Coronary artery (tissue), 2 donors: ENCODE data around the gene BCL6.

Experiments used
- DNase-seq: peaks from one replicate; pipeline ENCODE4 v3.0.0-alpha.2; 2017; ENCODE audit warnings: low spot score
- H3K27ac ChIP-seq, 2 donors: fragments of 200-600 bp; sonication (generic); one replicate each; pipeline ENCODE4 v1.5.1; 2016 to 2019
- H3K4me3 ChIP-seq: fragments of 200-600 bp; sonication (generic); 2 replicates; pipeline ENCODE4 v1.5.1; 2016; ENCODE audit warnings: mild to moderate bottlenecking, moderate library complexity
- CTCF ChIP-seq: fragments of 200-600 bp; sonication (generic); IDR thresholded peaks from one replicate; pipeline ENCODE4 v1.5.1; 2019; ENCODE audit warnings: antibody characterized with exemption

Gene BCL6

GRCh38 chr3:187696021-187696420, 49.2 kb downstream of the BCL6 start:
- H3K27ac ChIP-seq, result no peak overlapping the region
- TF ChIP-seq CTCF, result no peak
- DNase-seq, result no peak
- H3K4me3 ChIP-seq, result no peak overlapping the region

- no peak overlapping the region for H3K4me3 ChIP-seq
- H3K27ac ChIP-seq, result no peak overlapping the region
- no peak for DNase-seq
- no peak for TF ChIP-seq CTCF
These were observed 49.8 kb downstream of the BCL6 start for GRCh38 chr3:187695449-187695848.

- TF ChIP-seq CTCF, result no peak
- DNase-seq, result no peak
- no peak overlapping the region for H3K4me3 ChIP-seq
- H3K27ac ChIP-seq, result no peak overlapping the region
These were observed 50.5 kb downstream of the BCL6 start for GRCh38 chr3:187694801-187695200.

GRCh38 chr3:187693431-187693830, 51.8 kb downstream of the BCL6 start:
- TF ChIP-seq CTCF, result no peak
- no peak for DNase-seq
- Histone ChIP-seq H3K27ac (no peak overlapping the region), H3K4me3 (no peak overlapping the region)

GRCh38 chr3:187689984-187690383, 55.3 kb downstream of the BCL6 start:
- H3K27ac ChIP-seq, result no peak overlapping the region
- TF ChIP-seq CTCF, result no peak
- DNase-seq, result no peak

GRCh38 chr3:187686621-187687273, 58.5 kb downstream of the BCL6 start:
- Histone ChIP-seq H3K27ac (no peak overlapping the region), H3K4me3 (no peak overlapping the region)
- no peak for DNase-seq
- no peak for TF ChIP-seq CTCF

More at GRCh38 chr3:187689984-187690383, 55.3 kb downstream of the BCL6 start:
- no peak overlapping the region for H3K4me3 ChIP-seq

- no peak for DNase-seq
- no peak overlapping the region for H3K4me3 ChIP-seq
- no peak overlapping the region for H3K27ac ChIP-seq
- no peak for TF ChIP-seq CTCF
These were observed 59.3 kb downstream of the BCL6 start for GRCh38 chr3:187685948-187686347.
